SK-N-SH treated with all-trans-retinoic acid at 6 μM for 48 hours (cell line): ENCODE data around the gene TNFRSF18.

Source experiments
- ATAC-seq: fragments of 200-7000 bp; cut with Tn5 transposase; 3 replicates; pipeline ENCODE4 v1.9.1; 2020; ENCODE audit warnings: mild to moderate bottlenecking, moderate library complexity
- ARNTL ChIP-seq: fragments of 450-650 bp; formaldehyde crosslinking; IDR thresholded peaks from 2 replicates; pipeline ENCODE4 v1.5.0; 2020; ENCODE audit warnings: low read depth, mild to moderate bottlenecking, moderate library complexity, borderline replicate concordance
- BACH2 ChIP-seq: fragments of 250-450 bp; sonication (Bioruptor Pico); IDR thresholded peaks from 2 replicates; pipeline ENCODE4 v1.9.0; 2021; ENCODE audit warnings: mild to moderate bottlenecking, borderline replicate concordance
- CREB5 ChIP-seq: fragments of 250-450 bp; sonication (Bioruptor Pico); IDR thresholded peaks from 2 replicates; pipeline ENCODE4 v1.5.1; 2020; ENCODE audit warnings: low read depth, mild to moderate bottlenecking, moderate library complexity
- CSDC2 ChIP-seq: fragments of 250-450 bp; sonication (Bioruptor Pico); IDR thresholded peaks from 2 replicates; pipeline ENCODE4 v1.5.0; 2020; ENCODE audit warnings: mild to moderate bottlenecking, moderate library complexity
- CSRNP3 ChIP-seq: fragments of 250-450 bp; sonication (Bioruptor Pico); IDR thresholded peaks from 2 replicates; pipeline ENCODE4 v1.5.1; 2021; ENCODE audit warnings: mild to moderate bottlenecking, moderate library complexity
- ESRRG ChIP-seq: fragments of 250-450 bp; sonication (Bioruptor Pico); IDR thresholded peaks from 2 replicates; pipeline ENCODE4 v1.6.1; 2021; ENCODE audit warnings: mild to moderate bottlenecking
- GLIS3 ChIP-seq: fragments of 250-450 bp; sonication (Bioruptor Pico); IDR thresholded peaks from 2 replicates; pipeline ENCODE4 v1.5.0; 2020; ENCODE audit warnings: mild to moderate bottlenecking, moderate library complexity
- OSR1 ChIP-seq: fragments of 250-450 bp; sonication (Bioruptor Pico); IDR thresholded peaks from 2 replicates; pipeline ENCODE4 v1.8.0; 2022; ENCODE audit warnings: moderate library complexity, mild to moderate bottlenecking, inconsistent platforms
- PATZ1 ChIP-seq: fragments of 250-450 bp; sonication (Bioruptor Pico); IDR thresholded peaks from 2 replicates; pipeline ENCODE4 v1.8.0; 2020; ENCODE audit warnings: mild to moderate bottlenecking, moderate library complexity, borderline replicate concordance
- POU6F1 ChIP-seq: fragments of 250-450 bp; sonication (Bioruptor Pico); IDR thresholded peaks from 2 replicates; pipeline ENCODE4 v1.8.0; 2021; ENCODE audit warnings: low read depth, mild to moderate bottlenecking, moderate library complexity, borderline replicate concordance
- PPARA ChIP-seq: fragments of 250-450 bp; sonication (Bioruptor Pico); IDR thresholded peaks from 2 replicates; pipeline ENCODE4 v1.5.0; 2020; ENCODE audit warnings: mild to moderate bottlenecking, borderline replicate concordance
- RARB ChIP-seq: fragments of 250-450 bp; sonication (Bioruptor Pico); IDR thresholded peaks from 2 replicates; pipeline ENCODE4 v1.8.0; 2021; ENCODE audit warnings: mild to moderate bottlenecking, moderate library complexity
- SNAI2 ChIP-seq: fragments of 250-450 bp; sonication (Bioruptor Pico); IDR thresholded peaks from 2 replicates; pipeline ENCODE4 v1.5.0; 2020; ENCODE audit warnings: mild to moderate bottlenecking, moderate library complexity
- TCF4 ChIP-seq: fragments of 250-450 bp; sonication (Bioruptor Pico); IDR thresholded peaks from 2 replicates; pipeline ENCODE4 v1.8.0; 2021; ENCODE audit warnings: mild to moderate bottlenecking, moderate library complexity, borderline replicate concordance
- TOX ChIP-seq: fragments of 250-450 bp; sonication (Bioruptor Pico); IDR thresholded peaks from 2 replicates; pipeline ENCODE4 v1.8.0; 2021; ENCODE audit warnings: mild to moderate bottlenecking, moderate library complexity, borderline replicate concordance
- TSHZ2 ChIP-seq: fragments of 250-450 bp; sonication (Bioruptor Pico); IDR thresholded peaks from 2 replicates; pipeline ENCODE4 v1.5.0; 2020; ENCODE audit warnings: mild to moderate bottlenecking, moderate library complexity
- ZC3H10 ChIP-seq: fragments of 250-450 bp; sonication (Bioruptor Pico); IDR thresholded peaks from 2 replicates; pipeline ENCODE4 v1.5.1; 2021; ENCODE audit warnings: mild to moderate bottlenecking, moderate library complexity
- ZFP3 ChIP-seq: fragments of 250-450 bp; sonication (Bioruptor Pico); IDR thresholded peaks from 2 replicates; pipeline ENCODE4 v1.5.0; 2020; ENCODE audit warnings: mild to moderate bottlenecking, moderate library complexity
- ZFP30 ChIP-seq: fragments of 450-650 bp; formaldehyde crosslinking; IDR thresholded peaks from 2 replicates; pipeline ENCODE4 v1.5.0; 2022; ENCODE audit warnings: mild to moderate bottlenecking, moderate library complexity
- ZNF565 ChIP-seq: fragments of 450-650 bp; formaldehyde crosslinking; conservative IDR thresholded peaks from 2 replicates; pipeline ENCODE4 v1.5.0; 2020; ENCODE audit warnings: low read depth, mild to moderate bottlenecking, moderate library complexity
- ZNF70 ChIP-seq: fragments of 450-650 bp; formaldehyde crosslinking; IDR thresholded peaks from 2 replicates; pipeline ENCODE4 v1.5.0; 2020; ENCODE audit warnings: mild to moderate bottlenecking, moderate library complexity

Gene TNFRSF18

GRCh38 chr1:1208713-1209433, 2.5 kb upstream of the TNFRSF18 start (continued):
- TF ChIP-seq CSDC2, result no peak
- no peak for TF ChIP-seq SNAI2 (CRISPR knock-in tag)
- TF ChIP-seq ZFP3 (CRISPR knock-in tag), result no peak
- TF ChIP-seq RARB (CRISPR knock-in tag), result no peak
- no peak for TF ChIP-seq PPARA (CRISPR knock-in tag)

- no peak for TF ChIP-seq TCF4 (CRISPR knock-in tag)
- no peak for TF ChIP-seq CSRNP3 (CRISPR knock-in tag)
- TF ChIP-seq PPARA (CRISPR knock-in tag), result no peak
- TF ChIP-seq SNAI2 (CRISPR knock-in tag), result no peak
- TF ChIP-seq ZFP30 (CRISPR knock-in tag), result no peak
- TF ChIP-seq ZFP3 (CRISPR knock-in tag), result no peak
- no peak for TF ChIP-seq ZC3H10 (CRISPR knock-in tag)
- no peak for TF ChIP-seq PATZ1 (CRISPR knock-in tag)
- no peak for TF ChIP-seq RARB (CRISPR knock-in tag)
- no peak for TF ChIP-seq GLIS3
- TF ChIP-seq BACH2 (CRISPR knock-in tag), result no peak
- no peak for TF ChIP-seq OSR1 (CRISPR knock-in tag)
- TF ChIP-seq ARNTL (CRISPR knock-in tag), result no peak
- TF ChIP-seq ZNF70 (CRISPR knock-in tag), result no peak
- no peak for TF ChIP-seq TOX
- TF ChIP-seq CSDC2, result no peak
- no peak for TF ChIP-seq ESRRG (CRISPR knock-in tag)
- no peak for TF ChIP-seq CREB5
- TF ChIP-seq ZNF565 (CRISPR knock-in tag), result no peak
- ATAC-seq, result no peak
These were observed 1.1 kb upstream of the TNFRSF18 start for GRCh38 chr1:1207571-1207892.

- TF ChIP-seq CSDC2 (no peak), ZFP30 (CRISPR knock-in tag) (no peak), ZFP3 (CRISPR knock-in tag) (no peak), ZC3H10 (CRISPR knock-in tag) (no peak), POU6F1 (CRISPR knock-in tag) (no peak), TSHZ2 (CRISPR knock-in tag) (no peak), PPARA (CRISPR knock-in tag) (no peak), CSRNP3 (CRISPR knock-in tag) (no peak)
These were observed 657 bp upstream of the TNFRSF18 start for GRCh38 chr1:1206966-1207531.

More at GRCh38 chr1:1206966-1207531, 657 bp upstream of the TNFRSF18 start:
- ATAC-seq, result no peak
